ENCODE measurements around the gene MTMR4. TPM values are rescaled to one million over a fixed set of nuclear protein-coding genes. Genes with fewer than 3 reads are reported as not detected.

Gene MTMR4
- total RNA-seq, 1 experiment from 2014 or later: 67.2 TPM

DNA sequence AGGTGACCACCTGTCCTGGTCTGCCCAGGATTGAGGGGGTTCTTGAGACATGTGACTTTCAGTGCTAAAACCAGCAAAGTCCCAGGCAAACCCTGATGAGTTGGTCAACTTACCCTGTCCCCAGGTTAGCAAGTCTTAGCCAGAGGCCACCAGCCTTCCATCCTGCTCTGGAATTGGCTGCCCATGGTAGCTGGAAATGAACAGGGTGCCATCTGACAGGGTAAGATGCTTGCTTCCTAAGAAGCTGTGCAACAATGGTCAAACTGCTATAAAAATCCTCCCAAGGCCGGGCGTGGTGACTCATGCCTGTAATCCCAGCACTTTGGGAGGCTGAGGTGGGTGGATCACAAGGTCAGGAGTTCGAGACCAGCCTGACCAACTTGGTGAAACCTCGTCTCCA is 22.8 kb upstream of the MTMR4 start:
- intact Hi-C loops (cut with micrococcal nuclease): no loop called here

DNA sequence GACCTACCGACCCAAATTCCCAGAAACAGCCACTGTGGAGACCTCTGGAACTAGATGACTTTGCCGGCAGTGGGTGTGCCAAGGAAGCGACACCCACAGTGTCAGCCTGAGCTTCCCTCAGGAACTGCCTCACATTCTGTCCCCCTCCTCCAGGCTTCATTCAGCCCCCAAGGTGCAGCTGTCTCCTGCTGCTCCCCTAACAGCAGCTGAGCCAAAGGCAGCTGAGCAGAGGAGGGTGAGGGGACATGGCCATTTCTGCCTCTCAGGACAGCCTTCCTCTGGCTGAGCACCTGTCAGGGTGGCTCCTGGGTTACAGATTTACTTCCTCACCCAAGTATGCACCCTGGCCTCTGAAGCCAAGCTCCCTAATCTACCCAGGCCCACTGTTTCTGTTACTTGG is 22.1 kb upstream of the MTMR4 start:
- Histone ChIP-seq H3K27me3 (ENCODE audit: insufficient read depth, low read length) (no peaks in the 10 kb centered on the region; the same call in 1 of the 2 replicates), H2AFZ (ENCODE audit: low read depth, low read length, poor library complexity, severe bottlenecking) (no peak overlapping the region), H3K9me2 (ENCODE audit: insufficient read depth) (no peaks in the 10 kb centered on the region), H3K4me2 (ENCODE audit: low read length) (no peak overlapping the region), H4K20me1 (ENCODE audit: insufficient read depth) (no peaks in the 10 kb centered on the region), H3K36me3 (ENCODE audit: control insufficient read depth in 1 of 2, insufficient read depth in 2 of 2, low read length in 2 of 2) (no peaks in the 10 kb centered on the region), H3K9me3 (ENCODE audit: control insufficient read depth in 1 of 2, insufficient read depth in 1 of 2, low read depth in 1 of 2, low read length in 2 of 2) (no peaks in the 10 kb centered on the region), H3K79me2 (ENCODE audit: insufficient read depth, low read length) (no peaks in the 10 kb centered on the region), H3K4me1 (ENCODE audit: control insufficient read depth in 1 of 2, insufficient read depth in 2 of 2, low read length in 2 of 2) (peaks cover 22 to 53% of the 10 kb centered on the region in 2 experiments), H3K27ac (ENCODE audit: low read depth, low read length) (no peak overlapping the region), H3K9ac (ENCODE audit: low read length) (no peak overlapping the region), H3K4me3 (replicated peaks in 1 of 2; ENCODE audit: low read depth in 1 of 2, low read length in 2 of 2) (no peak overlapping the region)
- POLR2A ChIA-PET: interaction anchor here (0.6 to 4.8 kb wide), 3 partner anchors 17 to 95 kb away, joined by 3 to 33 read pairs (median 4); no protein-coding TSS in a partner anchor
- intact Hi-C loops (cut with micrococcal nuclease): no loop called here
- CTCF ChIA-PET: interaction anchor here (0.9 to 2.5 kb wide), 3 partner anchors 18 to 468 kb away, joined by 3 to 7 read pairs (median 3); no protein-coding TSS in a partner anchor
- no peak for ATAC-seq
- DNase-seq (ENCODE audit: low read depth, low spot score): no peak
- RAD21 ChIA-PET (ENCODE audit: low non-redundant PET in 1 of 2, low total read pairs in 2 of 2, uncharacterized antibody in 2 of 2, unreplicated experiment in 2 of 2): no interaction called here
- no TSS peak for BruUV-seq (replicated peaks)
- TF ChIP-seq POLR2A (IDR thresholded peaks at IDR 0.05; ENCODE audit: borderline replicate concordance, extremely low read depth, insufficient read depth, insufficient read length) (no peak), SRF (IDR thresholded peaks at IDR 0.05; ENCODE audit: low read depth) (no peak), YY1 (IDR thresholded peaks at IDR 0.05; ENCODE audit: extremely low read depth, insufficient replicate concordance, low read depth, low read length) (no peak), POLR2AphosphoS5 (IDR thresholded peaks at IDR 0.05; ENCODE audit: low read depth, low read length) (no peak), CEBPB (IDR thresholded peaks at IDR 0.05; ENCODE audit: low read depth) (no peak), RAD21 (IDR thresholded peaks at IDR 0.05; ENCODE audit: low read depth) (no peak), ZNF274 (IDR thresholded peaks at IDR 0.05; ENCODE audit: low read depth, low read length) (no peak), ZFX (IDR thresholded peaks at IDR 0.05) (no peak), SIN3A (IDR thresholded peaks at IDR 0.05; ENCODE audit: low read depth) (no peak), JUND (IDR thresholded peaks at IDR 0.05) (no peak), FOSL1 (IDR thresholded peaks at IDR 0.05; ENCODE audit: low read depth) (no peak)
- TF ChIP-seq, protein P1, sequence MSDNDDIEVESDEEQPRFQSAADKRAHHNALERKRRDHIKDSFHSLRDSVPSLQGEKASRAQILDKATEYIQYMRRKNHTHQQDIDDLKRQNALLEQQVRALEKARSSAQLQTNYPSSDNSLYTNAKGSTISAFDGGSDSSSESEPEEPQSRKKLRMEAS (IDR thresholded peaks at IDR 0.05): no peak
- TF ChIP-seq, protein P2, sequence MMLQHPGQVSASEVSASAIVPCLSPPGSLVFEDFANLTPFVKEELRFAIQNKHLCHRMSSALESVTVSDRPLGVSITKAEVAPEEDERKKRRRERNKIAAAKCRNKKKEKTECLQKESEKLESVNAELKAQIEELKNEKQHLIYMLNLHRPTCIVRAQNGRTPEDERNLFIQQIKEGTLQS (IDR thresholded peaks at IDR 0.05): no peak
- TF ChIP-seq, protein P3, sequence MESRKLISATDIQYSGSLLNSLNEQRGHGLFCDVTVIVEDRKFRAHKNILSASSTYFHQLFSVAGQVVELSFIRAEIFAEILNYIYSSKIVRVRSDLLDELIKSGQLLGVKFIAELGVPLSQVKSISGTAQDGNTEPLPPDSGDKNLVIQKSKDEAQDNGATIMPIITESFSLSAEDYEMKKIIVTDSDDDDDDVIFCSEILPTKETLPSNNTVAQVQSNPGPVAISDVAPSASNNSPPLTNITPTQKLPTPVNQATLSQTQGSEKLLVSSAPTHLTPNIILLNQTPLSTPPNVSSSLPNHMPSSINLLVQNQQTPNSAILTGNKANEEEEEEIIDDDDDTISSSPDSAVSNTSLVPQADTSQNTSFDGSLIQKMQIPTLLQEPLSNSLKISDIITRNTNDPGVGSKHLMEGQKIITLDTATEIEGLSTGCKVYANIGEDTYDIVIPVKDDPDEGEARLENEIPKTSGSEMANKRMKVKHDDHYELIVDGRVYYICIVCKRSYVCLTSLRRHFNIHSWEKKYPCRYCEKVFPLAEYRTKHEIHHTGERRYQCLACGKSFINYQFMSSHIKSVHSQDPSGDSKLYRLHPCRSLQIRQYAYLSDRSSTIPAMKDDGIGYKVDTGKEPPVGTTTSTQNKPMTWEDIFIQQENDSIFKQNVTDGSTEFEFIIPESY (IDR thresholded peaks at IDR 0.05; ENCODE audit: extremely low read depth, insufficient replicate concordance, low read length): no peak

More for the DNA sequence above, 22.8 kb upstream of the MTMR4 start:
- Histone ChIP-seq H3K79me2 (ENCODE audit: insufficient read depth, low read length) (no peaks in the 10 kb centered on the region), H2AFZ (ENCODE audit: low read depth, low read length, poor library complexity, severe bottlenecking) (no peak overlapping the region), H3K4me1 (ENCODE audit: control insufficient read depth in 1 of 2, insufficient read depth in 2 of 2, low read length in 2 of 2) (peaks cover 19 to 48% of the 10 kb centered on the region in 2 experiments), H3K9me2 (ENCODE audit: insufficient read depth) (no peaks in the 10 kb centered on the region), H3K4me2 (ENCODE audit: low read length) (peak overlapping the region; percentile 31; the same call in 1 of the 2 replicates), H3K27ac (ENCODE audit: low read depth, low read length) (no peak overlapping the region), H3K27me3 (ENCODE audit: insufficient read depth, low read length) (no peaks in the 10 kb centered on the region; the same call in 1 of the 2 replicates), H3K36me3 (ENCODE audit: control insufficient read depth in 1 of 2, insufficient read depth in 2 of 2, low read length in 2 of 2) (no peaks in the 10 kb centered on the region), H4K20me1 (ENCODE audit: insufficient read depth) (no peaks in the 10 kb centered on the region), H3K9me3 (ENCODE audit: control insufficient read depth in 1 of 2, insufficient read depth in 1 of 2, low read depth in 1 of 2, low read length in 2 of 2) (no peaks in the 10 kb centered on the region), H3K9ac (ENCODE audit: low read length) (no peak overlapping the region), H3K4me3 (replicated peaks in 1 of 2; ENCODE audit: low read depth in 1 of 2, low read length in 2 of 2) (no peak overlapping the region)
- no TSS peak for BruUV-seq (replicated peaks)
- no peak for DNase-seq (ENCODE audit: low read depth, low spot score)
- ATAC-seq: no peak
- ChIA-PET RAD21 (ENCODE audit: low non-redundant PET in 1 of 2, low total read pairs in 2 of 2, uncharacterized antibody in 2 of 2, unreplicated experiment in 2 of 2) (no interaction called here), CTCF (interaction anchor here (2.5 kb wide), 1 partner anchor 18 kb away, joined by 7 read pairs; no protein-coding TSS in a partner anchor), POLR2A (interaction anchor here (0.6 to 4.8 kb wide), 2 partner anchors 16 to 94 kb away, joined by 4 to 33 read pairs; no protein-coding TSS in a partner anchor)
- no peak for TF ChIP-seq POLR2A (IDR thresholded peaks at IDR 0.05; ENCODE audit: borderline replicate concordance, extremely low read depth, insufficient read depth, insufficient read length)
- no peak for TF ChIP-seq SIN3A (IDR thresholded peaks at IDR 0.05; ENCODE audit: low read depth)
- TF ChIP-seq SP1 (IDR thresholded peaks at IDR 0.05; ENCODE audit: low read depth): no peak
- no peak for TF ChIP-seq SRF (IDR thresholded peaks at IDR 0.05; ENCODE audit: low read depth)
- no peak for TF ChIP-seq ELF1 (IDR thresholded peaks at IDR 0.05; ENCODE audit: borderline replicate concordance, low read depth)
- TF ChIP-seq CBX3 (IDR thresholded peaks at IDR 0.05; ENCODE audit: low read depth): no peak
